OCI-LY3 (cell line): Measurements from ENCODE around the gene DCHS2.
A peak's percentile ranks its signal among the peaks of the same experiment; 100 is the strongest.

Experiments used
- H2AFZ ChIP-seq: fragments of 200-600, 300-600 bp; shearing (Covaris generic); 2 replicates; pipeline ENCODE4 v1.6.0; 2014; ENCODE audit warnings: antibody characterized with exemption, low read depth, low read length
- H3K27ac ChIP-seq: fragments of 200-600, 300-600 bp; sonication (generic); 2 replicates; pipeline ENCODE4 v1.5.1; 2014; ENCODE audit warnings: mild to moderate bottlenecking, low read length, moderate library complexity, mixed read lengths
- H3K27me3 ChIP-seq: fragments of 200-600, 300-600 bp; sonication (generic); 2 replicates; pipeline ENCODE4 v1.6.1; 2014; ENCODE audit warnings: low read depth, low read length, mixed read lengths
- H3K36me3 ChIP-seq: fragments of 200-600, 300-600 bp; sonication (generic); replicated peaks from 2 replicates; pipeline ENCODE3; 2014; ENCODE audit warnings: low read depth, low read length, mixed read lengths
- H3K4me1 ChIP-seq: fragments of 300-600, 200-600 bp; sonication (generic); 2 replicates; pipeline ENCODE4 v1.6.1; 2014; ENCODE audit warnings: low read length, mixed read lengths
- H3K4me2 ChIP-seq: fragments of 200-600, 300-600 bp; sonication (generic); 2 replicates; pipeline ENCODE4 v1.6.1; 2014; ENCODE audit warnings: low read length, mixed read lengths
- H3K4me3 ChIP-seq: fragments of 300-600, 200-600 bp; sonication (generic); 2 replicates; pipeline ENCODE4 v1.5.1; 2014; ENCODE audit warnings: antibody characterized with exemption, mild to moderate bottlenecking, low read length, moderate library complexity
- H3K79me2 ChIP-seq: fragments of 300-600, 200-600 bp; shearing (Covaris generic); 2 replicates; pipeline ENCODE4 v1.6.1; 2014; ENCODE audit warnings: mild to moderate bottlenecking, low read length, mixed read lengths
- H3K9ac ChIP-seq: fragments of 300-600, 200-600 bp; shearing (Covaris generic); 2 replicates; pipeline ENCODE4 v1.6.0; 2014; ENCODE audit warnings: mild to moderate bottlenecking, low read length, moderate library complexity
- H3K9me3 ChIP-seq: fragments of 200-600, 300-600 bp; shearing (Covaris generic); 2 replicates; pipeline ENCODE4 v1.6.1; 2014; ENCODE audit warnings: low read length, mixed read lengths; ENCODE audit not compliant: insufficient read depth
- H4K20me1 ChIP-seq: fragments of 200-600, 300-600 bp; sonication (generic); 2 replicates; pipeline ENCODE4 v1.6.1; 2016; ENCODE audit warnings: low read length, mixed read lengths; ENCODE audit not compliant: insufficient read depth
- EZH2phosphoT487 ChIP-seq: fragments of 200-600 bp; shearing (Covaris generic); IDR thresholded peaks from 2 replicates; pipeline ENCODE4 v1.6.1; 2018; ENCODE audit warnings: antibody characterized with exemption, mixed run types, low read depth
- TF ChIP-seq, protein P1 (sequence below): fragments of 200-600, 300-600 bp; sonication (generic); IDR thresholded peaks from 2 replicates; pipeline ENCODE4 v1.5.1; 2014; ENCODE audit warnings: antibody characterized with exemption, low read length, low read depth

The DCHS2 gene

DNA sequence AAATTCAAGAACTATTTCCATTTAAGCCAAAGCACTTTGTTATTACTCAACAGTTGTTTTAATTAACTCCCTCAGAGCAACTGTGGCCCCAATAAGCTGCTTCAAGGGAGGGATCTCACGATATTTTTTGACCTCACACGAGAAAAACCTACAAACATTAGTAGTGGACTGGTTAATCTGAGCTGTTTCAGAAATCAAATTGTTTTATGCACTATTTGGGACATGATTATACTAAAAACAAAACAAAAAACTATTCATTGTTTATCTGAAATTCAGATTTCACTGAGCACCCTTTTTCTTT is 74.3 kb downstream of the DCHS2 start:
- TF ChIP-seq EZH2phosphoT487: no peak
- TF ChIP-seq, protein P1, sequence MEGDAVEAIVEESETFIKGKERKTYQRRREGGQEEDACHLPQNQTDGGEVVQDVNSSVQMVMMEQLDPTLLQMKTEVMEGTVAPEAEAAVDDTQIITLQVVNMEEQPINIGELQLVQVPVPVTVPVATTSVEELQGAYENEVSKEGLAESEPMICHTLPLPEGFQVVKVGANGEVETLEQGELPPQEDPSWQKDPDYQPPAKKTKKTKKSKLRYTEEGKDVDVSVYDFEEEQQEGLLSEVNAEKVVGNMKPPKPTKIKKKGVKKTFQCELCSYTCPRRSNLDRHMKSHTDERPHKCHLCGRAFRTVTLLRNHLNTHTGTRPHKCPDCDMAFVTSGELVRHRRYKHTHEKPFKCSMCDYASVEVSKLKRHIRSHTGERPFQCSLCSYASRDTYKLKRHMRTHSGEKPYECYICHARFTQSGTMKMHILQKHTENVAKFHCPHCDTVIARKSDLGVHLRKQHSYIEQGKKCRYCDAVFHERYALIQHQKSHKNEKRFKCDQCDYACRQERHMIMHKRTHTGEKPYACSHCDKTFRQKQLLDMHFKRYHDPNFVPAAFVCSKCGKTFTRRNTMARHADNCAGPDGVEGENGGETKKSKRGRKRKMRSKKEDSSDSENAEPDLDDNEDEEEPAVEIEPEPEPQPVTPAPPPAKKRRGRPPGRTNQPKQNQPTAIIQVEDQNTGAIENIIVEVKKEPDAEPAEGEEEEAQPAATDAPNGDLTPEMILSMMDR: no peak

DNA sequence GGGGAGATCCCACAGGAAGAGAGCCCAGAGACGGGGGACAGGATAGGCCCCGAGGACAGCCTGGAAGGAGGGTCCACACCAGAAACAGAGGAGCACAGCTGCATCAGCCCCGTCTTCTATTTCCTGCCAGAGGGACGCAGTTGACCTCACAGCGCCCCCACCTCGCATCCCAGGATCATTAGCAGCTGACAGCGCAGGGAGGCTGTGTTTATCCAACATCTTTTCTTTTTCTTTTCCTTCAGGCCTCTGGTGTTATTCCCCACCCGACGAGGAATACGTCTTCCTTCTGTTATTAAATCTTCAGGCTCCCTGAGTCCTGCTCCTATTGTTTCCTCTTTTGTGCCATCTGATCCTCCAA is 75.4 kb downstream of the DCHS2 start:
- Histone ChIP-seq H3K27me3 (peaks cover 55% of the 10 kb centered on the region), H3K4me2 (peak overlapping the region; percentile 95), H4K20me1 (no peaks in the 10 kb centered on the region), H3K79me2 (no peaks in the 10 kb centered on the region), H3K9me3 (no peaks in the 10 kb centered on the region), H2AFZ (peak overlapping the region; percentile 81), H3K9ac (peak overlapping the region; percentile 69), H3K36me3 (no peaks in the 10 kb centered on the region), H3K4me3 (peak overlapping the region; percentile 80), H3K4me1 (peaks cover 28% of the 10 kb centered on the region), H3K27ac (no peak overlapping the region)
- no peak for TF ChIP-seq EZH2phosphoT487
- TF ChIP-seq, protein P1: peak; percentile 72

More for the DNA sequence above, 74.3 kb downstream of the DCHS2 start:
- H3K79me2 ChIP-seq: no peaks in the 10 kb centered on the region
- peaks cover 53% of the 10 kb centered on the region for H3K27me3 ChIP-seq
- H4K20me1 ChIP-seq: no peaks in the 10 kb centered on the region
- peak overlapping the region; percentile 81; the same call in 1 of the 2 replicates for H2AFZ ChIP-seq
- H3K4me1 ChIP-seq: peaks cover 39% of the 10 kb centered on the region
- no peak overlapping the region for H3K27ac ChIP-seq
- no peaks in the 10 kb centered on the region for H3K9me3 ChIP-seq
- H3K4me3 ChIP-seq: peak overlapping the region; percentile 80
- H3K4me2 ChIP-seq: peak overlapping the region; percentile 95
- no peaks in the 10 kb centered on the region for H3K36me3 ChIP-seq
- H3K9ac ChIP-seq: peak overlapping the region; percentile 69; the same call in 1 of the 2 replicates

DNA sequence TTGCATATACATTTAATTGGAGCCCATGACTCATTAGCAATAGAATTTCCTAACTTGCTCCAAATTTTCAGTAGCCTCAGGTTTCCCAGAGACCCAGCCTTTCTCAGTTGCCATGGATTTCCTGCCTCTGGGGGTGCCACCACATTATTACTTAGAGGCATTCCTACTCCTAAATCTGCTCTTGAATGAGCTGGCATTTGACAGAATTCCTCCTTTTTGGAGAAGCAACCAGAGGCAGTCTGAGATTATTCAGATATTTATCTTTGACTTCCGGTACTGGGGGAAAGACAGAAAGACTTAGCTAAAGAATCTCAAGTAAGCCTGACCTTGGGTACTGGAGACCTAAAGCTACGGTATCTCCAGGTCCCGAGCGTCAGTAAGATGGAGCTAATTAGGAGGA is 76.3 kb downstream of the DCHS2 start:
- Histone ChIP-seq H3K4me2 (no peak overlapping the region), H2AFZ (no peak overlapping the region)

DNA sequence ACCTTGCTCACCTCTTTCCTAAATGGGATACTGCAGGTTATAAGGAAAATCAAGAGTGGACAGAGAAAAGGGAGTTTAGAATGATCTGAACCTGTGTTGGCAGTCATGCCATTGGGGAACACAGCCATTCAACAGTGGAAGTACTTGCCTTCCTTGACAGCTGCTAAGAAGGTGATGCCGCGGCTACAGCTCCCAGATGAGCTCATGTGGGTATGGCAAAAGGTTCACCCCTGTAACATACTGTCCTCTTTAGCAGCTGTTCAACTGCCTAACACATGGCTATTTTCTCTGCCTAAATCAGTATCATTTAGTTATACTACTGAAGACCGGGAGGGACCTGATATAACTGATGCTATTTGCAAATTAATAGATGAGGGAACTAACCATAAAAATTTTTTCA is 76.8 kb downstream of the DCHS2 start:
- Histone ChIP-seq H3K9ac (no peak overlapping the region), H3K4me1 (peaks cover 24% of the 10 kb centered on the region), H3K79me2 (no peaks in the 10 kb centered on the region), H3K4me2 (0 out of 2 replicates have a peak overlapping the region, but pooled peaks have one; percentile 4), H4K20me1 (no peaks in the 10 kb centered on the region), H2AFZ (no peak overlapping the region), H3K27ac (no peak overlapping the region), H3K9me3 (no peaks in the 10 kb centered on the region), H3K27me3 (peaks cover 45% of the 10 kb centered on the region), H3K36me3 (no peaks in the 10 kb centered on the region), H3K4me3 (no peak overlapping the region)
- TF ChIP-seq EZH2phosphoT487: no peak
- TF ChIP-seq, protein P1: no peak

More for the DNA sequence above, 76.3 kb downstream of the DCHS2 start:
- no peaks in the 10 kb centered on the region for H3K9me3 ChIP-seq
- no peak overlapping the region for H3K4me3 ChIP-seq
- H4K20me1 ChIP-seq: no peaks in the 10 kb centered on the region
- no peak overlapping the region for H3K27ac ChIP-seq
- peaks cover 24% of the 10 kb centered on the region for H3K4me1 ChIP-seq
- H3K9ac ChIP-seq: no peak overlapping the region
- peaks cover 49% of the 10 kb centered on the region for H3K27me3 ChIP-seq
- H3K79me2 ChIP-seq: no peaks in the 10 kb centered on the region
- H3K36me3 ChIP-seq: no peaks in the 10 kb centered on the region
- TF ChIP-seq EZH2phosphoT487: no peak
- TF ChIP-seq, protein P1: no peak
